Measurements from ENCODE around the gene SHH. TPM values are rescaled to one million over a fixed set of nuclear protein-coding genes. Genes with fewer than 3 reads are reported as not detected.
"Not testable (repeated sequence)": the region's sequence is repeated elsewhere in the genome, so short reads cannot be mapped to it uniquely, and the experiment has no call there.

SHH gene
- total RNA-seq, 3 donors from 2014 or later = 2.4 to 9.6 (median 6.6) TPM

GRCh38 chr7:155820788-155821187, 8.5 kb upstream of the SHH start:
- DNase-seq (no peak), ATAC-seq (no peak)
- intact Hi-C loops (cut with DNase I, micrococcal nuclease) = no loop called here
- H3K4me1 ChIP-seq (ENCODE audit: low read depth) = peaks cover 10% of the 10 kb centered on the region
- no peak for TF ChIP-seq CTCF (IDR thresholded peaks at IDR 0.05)
- H3K9me3 ChIP-seq = peaks cover 3% of the 10 kb centered on the region
- no peak overlapping the region for H3K4me3 ChIP-seq
- no peaks in the 10 kb centered on the region for H3K36me3 ChIP-seq (ENCODE audit: low read depth)

GRCh38 chr7:155820246-155820645, 8.0 kb upstream of the SHH start:
- Histone ChIP-seq H3K4me1 (ENCODE audit: low read depth) (peaks cover 7% of the 10 kb centered on the region), H3K4me3 (no peak overlapping the region), H3K36me3 (ENCODE audit: low read depth) (no peaks in the 10 kb centered on the region), H3K9me3 (peaks cover 3% of the 10 kb centered on the region)
- intact Hi-C loops (cut with DNase I, micrococcal nuclease) = no loop called here
- DNase-seq (no peak), ATAC-seq (no peak)
- no peak for TF ChIP-seq CTCF (IDR thresholded peaks at IDR 0.05)

GRCh38 chr7:155819186-155819585, 6.9 kb upstream of the SHH start:
- ATAC-seq (no peak), DNase-seq (no peak)
- Histone ChIP-seq H3K4me3 (no peak overlapping the region), H3K9me3 (peaks cover 3% of the 10 kb centered on the region), H3K36me3 (ENCODE audit: low read depth) (no peaks in the 10 kb centered on the region), H3K4me1 (ENCODE audit: low read depth) (no peaks in the 10 kb centered on the region)
- intact Hi-C loops (cut with DNase I, micrococcal nuclease) = no loop called here
- no peak for TF ChIP-seq CTCF (IDR thresholded peaks at IDR 0.05)

GRCh38 chr7:155818820-155819168, 6.5 kb upstream of the SHH start:
- H3K36me3 ChIP-seq (ENCODE audit: low read depth) = no peaks in the 10 kb centered on the region
- no peak for TF ChIP-seq CTCF (IDR thresholded peaks at IDR 0.05)
- H3K4me3 ChIP-seq = no peak overlapping the region
- ATAC-seq (no peak), DNase-seq (no peak)
- peaks cover 3% of the 10 kb centered on the region for H3K9me3 ChIP-seq
- intact Hi-C loops (cut with DNase I, micrococcal nuclease) = no loop called here
- no peaks in the 10 kb centered on the region for H3K4me1 ChIP-seq (ENCODE audit: low read depth)

- H3K36me3 ChIP-seq (ENCODE audit: low read depth) = no peaks in the 10 kb centered on the region
- no peak overlapping the region for H3K4me3 ChIP-seq
- H3K4me1 ChIP-seq (ENCODE audit: low read depth) = no peaks in the 10 kb centered on the region
- DNase-seq = peak in 1 of 3 donors; percentile 46
- intact Hi-C loops (cut with DNase I, micrococcal nuclease) = no loop called here
- peaks cover 3% of the 10 kb centered on the region for H3K9me3 ChIP-seq
- no peak for ATAC-seq
- no peak for TF ChIP-seq CTCF (IDR thresholded peaks at IDR 0.05)
Observed at GRCh38 chr7:155818154-155818819, 6.0 kb upstream of the SHH start.

GRCh38 chr7:155817515-155817914, 5.3 kb upstream of the SHH start:
- H3K9me3 ChIP-seq; DNase-seq; H3K36me3 ChIP-seq (ENCODE audit: low read depth); H3K4me1 ChIP-seq (ENCODE audit: low read depth); intact Hi-C loops (cut with DNase I, micrococcal nuclease); H3K4me3 ChIP-seq; ATAC-seq: not testable (repeated sequence)

Data from mucosa of descending colon (tissue), 3 donors.